Suppressor macrophage treated with lipopolysaccharide for 1 hour (primary cell): ENCODE measurements around the gene TRAPPC3L.
"Not testable (repeated sequence)": the region's sequence is repeated elsewhere in the genome, so short reads cannot be mapped to it uniquely, and the experiment has no call there.

ENCODE experiments used
- DNase-seq, 3 donors: peaks; one replicate each; pipeline ENCODE4 v3.0.0-alpha.2; 2020 to 2022

The TRAPPC3L gene

GRCh38 chr6:116512734-116513133 lies 32.8 kb downstream of the TRAPPC3L start:
- no peak for DNase-seq

- peak; percentile 15 to 54 (median 42) for DNase-seq
Measured at GRCh38 chr6:116512111-116512559, 33.3 kb downstream of the TRAPPC3L start.

- DNase-seq = peak; percentile 39 to 43 (median 41)
Measured at GRCh38 chr6:116511424-116512110, 33.9 kb downstream of the TRAPPC3L start, which contains the start of gene CALHM5. CALHM5 (plus strand) TSS chr6:116511639; CDS start chr6:116511697, 58 bp downstream.

- no peak for DNase-seq
Measured at GRCh38 chr6:116508527-116508926, 37.0 kb downstream of the TRAPPC3L start.

GRCh38 chr6:116507324-116507723 lies 38.2 kb downstream of the TRAPPC3L start:
- DNase-seq = no peak

- DNase-seq = peak; percentile 81 to 88 (median 82)
Measured at GRCh38 chr6:116500969-116501433, 44.5 kb downstream of the TRAPPC3L start.

- DNase-seq = no peak
Measured at GRCh38 chr6:116497113-116497676, 48.3 kb downstream of the TRAPPC3L start.

GRCh38 chr6:116495161-116495560 lies 50.3 kb downstream of the TRAPPC3L start:
- DNase-seq = not testable (repeated sequence)

GRCh38 chr6:116492331-116493067 lies 53.0 kb downstream of the TRAPPC3L start:
- peak; percentile 43 to 87 (median 56) for DNase-seq

GRCh38 chr6:116491610-116492330 lies 53.7 kb downstream of the TRAPPC3L start:
- no peak for DNase-seq

GRCh38 chr6:116485559-116486184 lies 59.8 kb downstream of the TRAPPC3L start:
- DNase-seq = no peak

GRCh38 chr6:116483616-116484015 lies 61.9 kb downstream of the TRAPPC3L start:
- no peak for DNase-seq

- DNase-seq = no peak
Measured at GRCh38 chr6:116482780-116483179, 62.7 kb downstream of the TRAPPC3L start.

GRCh38 chr6:116476002-116476678 lies 69.3 kb downstream of the TRAPPC3L start:
- DNase-seq = peak; percentile 58 to 79 (median 73)

- peak in 2 of 3 donors; percentile 46 to 51 for DNase-seq
Measured at GRCh38 chr6:116475141-116475540, 70.3 kb downstream of the TRAPPC3L start.

GRCh38 chr6:116472706-116473105 lies 72.8 kb downstream of the TRAPPC3L start:
- DNase-seq = no peak

GRCh38 chr6:116471531-116471930 lies 74.0 kb downstream of the TRAPPC3L start:
- peak in 2 of 3 donors; percentile 30 to 37 for DNase-seq

GRCh38 chr6:116468293-116468692 lies 77.2 kb downstream of the TRAPPC3L start:
- DNase-seq = no peak

GRCh38 chr6:116467514-116467913 lies 78.0 kb downstream of the TRAPPC3L start:
- no peak for DNase-seq

- DNase-seq = no peak
Measured at GRCh38 chr6:116467096-116467495, 78.4 kb downstream of the TRAPPC3L start.

GRCh38 chr6:116465246-116465645 lies 80.2 kb downstream of the TRAPPC3L start:
- peak; percentile 86 to 97 (median 94) for DNase-seq

- no peak for DNase-seq
Measured at GRCh38 chr6:116463301-116463700, 82.2 kb downstream of the TRAPPC3L start.
